NOMO-1 treated with DMSO at 0.1 percent for 48 hours (cell line): Measurements from ENCODE around the gene LTO1.
A peak's percentile ranks its signal among the peaks of the same experiment; 100 is the strongest.

ENCODE experiments used
- DNase-seq: peaks from one replicate; lab custom pipeline; 2025; ENCODE audit not compliant: unreplicated experiment; lab: John Stamatoyannopoulos, UW

Gene LTO1

DNA sequence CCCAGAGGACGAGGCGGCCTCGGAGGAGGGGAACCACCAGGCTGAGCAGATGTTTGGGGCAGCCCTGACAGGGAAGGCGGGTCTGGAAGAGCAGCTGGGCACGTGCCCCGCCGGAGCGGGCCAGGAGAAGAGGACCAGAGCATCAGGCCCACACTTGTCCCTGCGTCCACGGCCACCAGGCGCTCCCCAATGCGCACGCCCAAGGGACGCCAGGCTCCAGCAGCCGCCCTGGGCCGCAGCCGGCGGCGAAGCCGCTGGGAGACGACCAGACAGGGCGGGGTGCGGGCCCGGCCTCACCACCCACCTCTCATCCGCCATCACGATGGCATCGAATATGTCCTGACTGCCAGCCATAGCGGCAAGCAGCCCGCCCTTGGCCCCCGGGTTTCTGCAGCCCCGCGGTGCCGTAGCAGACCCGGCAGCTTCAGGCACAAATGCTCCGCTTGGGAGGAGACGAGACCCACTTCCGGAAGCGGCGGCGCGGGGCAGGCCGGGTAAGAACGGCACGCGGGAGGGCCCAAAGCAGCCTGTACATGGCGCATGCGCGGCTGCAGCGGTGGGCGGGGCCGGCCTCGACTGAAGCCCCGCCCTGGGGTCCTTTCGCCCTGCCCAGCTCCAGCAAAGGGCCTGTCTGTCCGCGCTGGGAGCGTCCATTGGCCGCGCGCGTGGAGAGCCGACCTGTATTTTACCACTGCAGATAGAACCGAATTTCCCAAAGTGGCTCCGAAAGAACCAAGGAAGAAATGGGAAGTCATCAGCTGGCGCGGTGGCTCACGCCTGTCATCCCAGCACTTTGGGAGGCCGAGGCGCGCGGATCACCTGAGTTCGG, at the start of gene LTO1:
Gene LTO1, minus strand, starts transcription at position 468 of the 829 bp plus-strand sequence. Its CDS starts 114 bp downstream, at position 354.
- DNase-seq, result peak; percentile 91

DNA sequence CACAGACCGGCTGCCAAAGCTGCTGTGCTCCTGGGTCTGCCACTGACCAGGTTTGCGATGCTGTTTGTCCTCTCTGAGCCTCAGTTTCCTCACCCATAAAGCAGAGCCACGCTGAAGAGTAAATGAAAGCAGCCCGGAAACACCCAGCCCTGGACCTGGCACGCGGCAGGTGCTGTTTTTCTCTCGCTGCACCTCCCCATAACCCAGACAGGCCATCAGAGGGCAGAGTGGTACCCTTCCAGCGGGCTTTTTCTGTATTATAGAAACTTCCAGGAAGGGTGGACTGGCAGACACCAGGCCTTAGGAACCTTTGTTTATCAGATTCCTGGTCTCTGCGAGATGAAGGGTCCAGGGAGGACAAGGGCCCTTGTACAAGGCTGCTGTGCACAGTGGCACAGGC, 46.6 kb upstream of the LTO1 start:
- no peak for DNase-seq

DNA sequence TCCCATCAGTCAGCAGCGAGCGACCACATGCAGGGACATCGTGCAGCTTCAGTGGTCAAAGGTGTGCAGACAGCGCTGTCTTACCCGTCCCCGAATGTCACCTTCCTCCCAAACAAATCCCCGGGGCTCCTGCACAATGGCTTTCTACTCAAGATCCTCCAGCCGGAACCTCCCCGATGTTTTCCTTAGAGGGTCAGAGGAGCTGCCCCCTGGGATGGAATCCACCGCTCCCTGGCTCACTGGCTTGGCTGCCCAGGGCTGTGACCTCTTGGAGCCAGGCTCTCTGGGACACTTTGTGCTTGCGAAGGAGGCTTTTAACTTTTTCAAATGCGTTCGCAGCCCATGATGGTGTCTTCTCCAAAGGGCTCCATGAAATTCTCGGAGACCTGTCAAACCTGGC, 46.0 kb upstream of the LTO1 start:
- no peak for DNase-seq

- no peak for DNase-seq
Observed at GRCh38 chr11:69718912-69719311, 43.8 kb upstream of the LTO1 start.

DNA sequence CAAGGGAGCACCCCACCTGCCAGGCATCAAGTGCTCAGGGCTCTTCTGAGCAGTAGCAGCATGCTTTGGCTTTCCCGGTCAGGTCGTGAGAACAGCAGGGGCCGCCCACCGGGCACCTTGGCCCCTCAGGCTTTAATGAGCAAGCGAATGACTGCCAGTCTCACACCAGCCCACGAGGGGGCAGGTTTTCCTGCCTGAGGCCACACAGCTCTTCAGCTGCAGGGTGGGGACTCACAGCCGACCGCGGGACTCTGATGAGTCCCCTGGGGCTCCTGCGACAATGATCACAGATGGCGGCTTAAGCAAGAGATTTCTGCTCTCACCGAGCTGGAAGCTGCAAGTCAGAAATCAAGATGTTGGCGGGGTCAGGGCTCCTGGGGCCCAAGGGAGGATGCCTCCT, 43.0 kb upstream of the LTO1 start:
- DNase-seq, result peak; percentile 36

DNA sequence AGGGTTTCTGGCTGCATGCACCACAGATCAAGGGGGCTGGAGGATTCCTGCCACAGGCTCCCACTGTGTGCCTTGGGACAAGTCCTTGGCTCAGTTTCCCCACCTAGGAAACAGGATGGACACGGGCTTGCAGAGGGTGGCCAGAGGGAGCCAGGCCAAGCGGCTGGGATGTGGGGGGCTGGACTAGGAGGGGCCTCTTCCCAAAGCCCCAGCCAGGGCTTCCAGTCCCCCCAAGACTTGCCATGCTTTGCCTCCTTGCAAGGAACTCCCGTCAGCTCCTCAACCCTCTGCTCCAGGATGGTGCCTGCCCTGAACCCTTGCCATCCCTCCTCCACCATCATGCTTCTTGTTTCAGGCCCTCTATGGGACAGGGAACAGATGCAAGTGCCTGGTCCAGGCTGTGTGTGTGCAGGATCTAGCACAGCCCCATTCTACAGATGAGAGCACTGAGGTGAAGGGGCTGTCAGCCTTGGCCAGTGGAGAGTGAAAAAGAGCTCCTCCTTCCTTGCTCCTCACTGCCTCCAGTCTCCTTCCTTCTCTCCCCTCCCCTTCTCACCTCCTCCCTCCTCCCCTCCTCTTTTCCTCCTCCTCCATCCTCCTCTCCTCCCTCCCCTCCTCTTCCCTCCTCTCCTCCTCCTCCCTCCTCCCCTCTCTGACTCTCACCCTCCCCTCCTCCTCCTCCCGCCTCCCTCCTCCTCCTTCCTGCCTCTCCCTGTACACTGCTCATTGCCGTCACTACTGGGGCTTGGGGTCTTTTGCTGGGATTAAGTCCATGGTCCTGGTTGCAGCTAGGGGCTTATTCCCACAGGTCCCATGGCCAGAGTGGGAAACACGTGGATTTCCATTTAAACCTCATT, 42.0 kb upstream of the LTO1 start:
- DNase-seq, result no peak

- DNase-seq, result no peak
Observed at GRCh38 chr11:69716099-69716498, 40.9 kb upstream of the LTO1 start.

DNA sequence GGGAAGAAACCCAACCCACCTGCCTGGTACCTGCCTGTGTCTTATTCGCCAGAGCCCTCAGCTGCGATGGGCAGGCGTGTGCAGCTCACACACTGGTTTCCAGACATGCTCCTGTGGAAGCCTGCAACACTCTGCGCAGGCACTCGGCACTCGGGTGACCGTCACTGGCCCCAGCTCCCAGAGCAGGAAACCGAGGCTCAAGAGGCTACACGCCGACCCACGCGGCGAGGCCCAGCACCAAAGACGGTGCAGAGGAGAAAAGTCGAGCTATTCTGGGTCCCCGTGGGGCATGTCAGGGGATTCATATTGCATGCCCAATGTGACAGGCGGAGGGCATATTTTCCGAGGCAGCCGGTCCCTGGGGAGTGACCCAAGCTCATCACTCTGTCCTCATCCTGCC, 40.3 kb upstream of the LTO1 start:
- no peak for DNase-seq

GRCh38 chr11:69711822-69712801, 37.0 kb upstream of the LTO1 start:
- DNase-seq, result peak; percentile 77

DNA sequence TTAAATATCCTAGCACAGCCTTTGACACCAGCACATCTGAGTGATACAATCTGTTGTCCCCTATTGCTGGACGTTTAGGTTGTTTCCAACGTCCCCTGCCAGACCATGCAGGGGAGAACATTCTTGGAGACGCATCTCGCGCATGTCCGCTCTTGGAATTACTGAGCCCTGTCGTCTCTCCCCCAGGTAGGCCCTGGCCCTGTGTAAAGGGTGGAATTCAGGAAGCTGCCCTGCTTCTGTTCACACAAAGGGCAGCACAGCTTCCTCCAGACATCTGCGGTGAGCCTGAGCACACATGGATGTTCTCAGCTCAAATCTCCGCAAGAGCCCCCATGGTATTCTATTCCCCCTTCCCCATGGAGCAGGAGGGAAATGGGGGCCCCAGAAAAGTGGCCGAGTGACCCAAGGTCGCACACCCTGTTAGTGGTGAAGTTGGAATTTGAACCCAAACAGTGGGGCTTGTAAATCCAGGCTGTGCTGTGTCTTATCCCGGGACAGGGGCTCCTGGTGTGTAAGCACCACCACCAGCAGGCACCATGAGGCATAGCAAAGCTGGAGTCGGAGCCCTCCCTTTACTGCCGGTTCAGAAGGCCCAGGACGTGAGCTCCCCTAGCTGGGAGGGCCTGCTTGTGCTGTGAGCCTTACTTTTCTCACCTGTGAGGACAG, 33.7 kb upstream of the LTO1 start:
- DNase-seq, result no peak

GRCh38 chr11:69707176-69707575, 32.0 kb upstream of the LTO1 start:
- peak; percentile 35 for DNase-seq

- DNase-seq, result no peak
Observed at GRCh38 chr11:69705901-69706787, 31.0 kb upstream of the LTO1 start.

DNA sequence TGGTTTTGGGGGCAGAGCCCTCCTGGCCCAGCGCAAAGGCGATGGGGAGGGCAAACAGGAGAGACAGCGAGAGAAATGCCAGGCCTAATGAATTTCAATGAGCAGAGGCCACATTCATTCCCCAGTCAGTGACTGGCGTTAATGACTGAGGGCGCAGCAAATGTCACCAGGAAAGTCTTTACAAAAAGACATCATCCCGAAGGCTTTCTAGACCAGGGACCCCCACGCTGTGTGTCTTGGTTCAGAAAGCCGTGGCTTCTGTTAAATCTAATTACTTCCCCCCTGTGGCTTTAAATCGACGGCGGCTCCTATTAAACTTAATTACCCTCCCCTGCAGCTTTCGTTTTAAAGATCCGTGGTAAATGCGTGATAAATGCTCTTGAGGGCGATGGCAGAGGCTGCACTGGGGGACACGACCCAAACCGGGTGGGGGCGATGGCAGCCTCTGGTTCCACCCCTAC, 30.2 kb upstream of the LTO1 start:
- peak; percentile 71 for DNase-seq

DNA sequence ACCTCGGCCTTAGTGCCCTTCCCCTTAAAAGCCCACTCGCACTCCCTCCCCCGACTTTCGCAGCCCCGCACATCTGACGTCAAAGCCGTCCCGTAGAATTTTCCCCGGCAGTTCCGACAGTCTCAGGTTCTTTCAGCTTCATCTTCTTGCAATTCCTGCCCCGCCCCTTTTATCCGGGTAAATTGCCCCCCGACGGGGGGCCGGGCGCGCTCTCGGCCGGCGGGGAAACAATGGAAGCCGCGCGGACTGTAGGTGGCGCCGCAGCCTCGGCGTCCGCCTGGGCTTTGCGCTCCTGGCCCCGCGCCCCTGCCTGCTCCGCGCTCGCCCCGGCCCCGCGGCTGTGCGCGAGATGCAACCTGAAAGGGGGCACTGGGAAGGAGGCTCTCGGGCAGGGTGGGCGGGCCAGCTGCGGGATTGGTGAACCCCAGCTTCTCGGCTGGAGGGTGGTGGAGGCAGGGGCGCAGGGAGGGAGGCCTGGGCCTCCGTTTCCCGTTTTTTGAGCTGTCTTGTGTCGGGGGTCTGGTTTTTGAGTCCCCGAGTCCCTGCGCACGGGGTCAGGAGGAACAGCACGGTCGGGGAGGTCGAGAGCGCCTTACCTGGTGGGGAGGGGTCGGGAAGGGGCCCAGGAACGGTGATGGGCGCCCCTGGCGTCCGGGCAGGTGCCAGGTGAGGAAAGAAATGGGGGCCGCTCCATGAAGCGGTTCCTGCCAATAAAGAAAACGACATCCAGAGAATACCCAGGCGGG, 29.5 kb upstream of the LTO1 start:
- DNase-seq, result peak; percentile 9

- no peak for DNase-seq
Observed at GRCh38 chr11:69703768-69704507, 28.8 kb upstream of the LTO1 start, which contains the start of gene FGF19. Gene FGF19, minus strand, starts transcription at chr11:69704022. Its CDS starts 146 bp downstream, at chr11:69703876.

- DNase-seq, result no peak
Observed at GRCh38 chr11:69703453-69703767, 28.3 kb upstream of the LTO1 start.

GRCh38 chr11:69702769-69703452, 27.8 kb upstream of the LTO1 start:
- no peak for DNase-seq
